Neural progenitor cell (in vitro differentiated cells): ENCODE data around the gene OR4A47.
"Not testable (repeated sequence)": the region's sequence is repeated elsewhere in the genome, so short reads cannot be mapped to it uniquely, and the experiment has no call there.

ENCODE experiments used
- CTCF ChIP-seq: fragments of 200-600 bp; sonication (generic); IDR thresholded peaks from 2 replicates; pipeline ENCODE4 v1.5.1; 2017; ENCODE audit warnings: antibody characterized with exemption, mild to moderate bottlenecking
- EZH2 ChIP-seq: fragments of 200-600 bp; sonication (generic); IDR thresholded peaks from 2 replicates; pipeline ENCODE4 v1.6.1; 2017; ENCODE audit warnings: antibody characterized with exemption, mild to moderate bottlenecking, moderate library complexity

DNA sequence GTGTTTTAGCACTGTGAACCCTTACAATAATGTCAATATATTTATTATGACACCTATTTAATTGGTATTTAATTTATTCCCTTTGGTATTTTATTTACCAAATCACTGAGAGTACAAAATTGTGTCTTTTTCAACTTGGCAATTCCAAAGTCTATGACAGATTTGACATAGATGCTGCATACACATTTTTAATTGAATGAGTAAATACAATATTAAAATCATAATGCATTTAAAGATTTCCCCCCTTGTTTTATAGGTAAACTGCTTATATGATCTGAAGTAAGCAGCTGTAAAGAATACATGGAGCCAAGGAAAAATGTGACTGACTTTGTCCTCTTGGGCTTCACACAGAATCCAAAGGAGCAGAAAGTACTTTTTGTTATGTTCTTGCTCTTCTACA, at the start of gene OR4A47:
- not testable (repeated sequence) for TF ChIP-seq CTCF, EZH2
